K562 (cell line): ENCODE results near the gene CAPZB. TPM values are rescaled to one million over a fixed set of nuclear protein-coding genes. Genes with fewer than 3 reads are reported as not detected.
A peak's percentile ranks its signal among the peaks of the same experiment; 100 is the strongest.

Experiments
- CEBPB ChIP-seq: fragments of 450-650 bp; IDR thresholded peaks from 2 replicates; pipeline ENCODE4 v1.6.1; 2016; ENCODE audit warnings: missing genetic modification characterization, missing compliant biosample characterization
- DPF2 ChIP-seq: fragments of 450-650 bp; IDR thresholded peaks from 2 replicates; pipeline ENCODE4 v1.6.1; 2016
- NR2C2 ChIP-seq, 2 experiments: fragments of 200-800 bp in 1 of 2; sonication (Bioruptor generic) in 1 of 2; sonication (generic) in 1 of 2; formaldehyde crosslinking in 1 of 2; IDR thresholded peaks; 2 replicates each; pipeline versions ENCODE4 v1.6.1 to v1.8.0; 2016 to 2022; ENCODE audit warnings: mild to moderate bottlenecking in 1 of 2, missing compliant biosample characterization in 1 of 2, missing genetic modification characterization in 1 of 2, missing genetic modification reagents in 1 of 2
- ZNF589 ChIP-seq: fragments of 200-800 bp; sonication (Bioruptor generic); IDR thresholded peaks from 2 replicates; pipeline ENCODE4 v1.6.1; 2016; ENCODE audit warnings: low read depth, missing genetic modification characterization, missing compliant biosample characterization
- polyA plus RNA-seq, 8 experiments: library from polyadenylated mRNA; depleted of rRNA in 4 of 8; stranded (reverse) in 5 of 8; unstranded in 3 of 8; fragments of >200 nt; fragmentation: Nextera tagmentation in 2 of 8; fragmentation: Illumina TruSeq in 1 of 8; extraction: Ambion mirVana in 2 of 8; extraction: Trizol in 1 of 8; gene quantifications; 2 replicates each; pipeline versions ENCODE4 v1.2.1 to v1.2.3, GENCODE V29; 2011 to 2014; ENCODE audit warnings: inconsistent platforms in 1 of 8, missing spikeins in 1 of 8
- total RNA-seq, 7 experiments: library from RNA; depleted of rRNA in 6 of 7; stranded (reverse); fragments of >200 nt in 6 of 7; fragmentation: Illumina TruSeq in 2 of 7; extraction: Trizol in 2 of 7; gene quantifications; 2 replicates each; pipeline versions ENCODE4 v1.2.1 to v1.2.3, GENCODE V29; 2011 to 2021; ENCODE audit warnings: low replicate concordance in 1 of 7
- TF ChIP-seq, protein P1 (sequence below): fragments of 250-450 bp; sonication (Bioruptor Pico); IDR thresholded peaks from 2 replicates; pipeline ENCODE4 v1.5.0; 2020; ENCODE audit warnings: mild to moderate bottlenecking, borderline replicate concordance
- TF ChIP-seq, protein P2 (sequence below): fragments of 450-650 bp; IDR thresholded peaks from 2 replicates; pipeline ENCODE4 v1.7.0; 2016; ENCODE audit warnings: borderline replicate concordance
- TF ChIP-seq, protein P3 (sequence below): fragments of 450-650 bp; IDR thresholded peaks from 2 replicates; pipeline ENCODE4 v1.6.1; 2016; ENCODE audit warnings: mild to moderate bottlenecking, moderate library complexity
- TF ChIP-seq, protein P4 (sequence below): fragments of 250-450 bp; sonication (Bioruptor Pico); IDR thresholded peaks from 2 replicates; pipeline ENCODE4 v1.8.0; 2021; ENCODE audit warnings: mild to moderate bottlenecking, moderate library complexity

CAPZB gene
- total and polyA plus RNA-seq, 9 of the 15 experiments (the other 6 are each of a cell fraction or from before 2014, with no cell fraction given), result 57.6 to 297 (median 125) TPM

DNA sequence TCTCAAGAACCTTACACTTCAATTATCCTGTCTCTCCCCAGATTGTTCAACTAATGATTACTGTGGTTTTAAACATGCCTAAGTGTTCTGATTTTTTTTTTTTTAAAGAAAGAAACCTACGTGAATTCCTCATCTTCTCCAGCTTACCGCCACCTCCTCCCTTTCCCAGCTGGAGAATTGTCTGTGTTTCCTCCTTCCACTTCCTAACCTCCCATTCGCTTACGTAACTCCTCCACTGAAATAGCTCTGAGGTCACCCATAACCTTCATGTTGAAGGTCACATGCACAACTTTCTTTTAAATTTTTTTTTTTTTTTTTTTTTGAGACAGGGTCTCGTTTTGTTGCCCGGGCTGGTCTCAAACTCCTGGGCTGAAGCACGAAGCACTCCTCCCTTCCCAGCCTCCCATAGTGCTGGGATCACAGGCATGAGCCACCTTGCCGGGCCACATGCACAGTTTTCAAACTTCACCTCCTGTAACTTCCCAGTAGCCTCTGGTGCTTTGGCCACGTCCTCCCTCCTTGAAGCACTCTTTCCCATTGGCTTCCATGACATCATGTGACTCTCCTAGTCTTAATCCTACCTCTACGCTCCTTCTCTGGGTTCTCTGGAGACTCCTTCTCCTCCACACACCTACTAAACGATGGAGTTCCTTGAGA is 9.8 kb upstream of the CAPZB start (continued):
- TF ChIP-seq, protein P1, sequence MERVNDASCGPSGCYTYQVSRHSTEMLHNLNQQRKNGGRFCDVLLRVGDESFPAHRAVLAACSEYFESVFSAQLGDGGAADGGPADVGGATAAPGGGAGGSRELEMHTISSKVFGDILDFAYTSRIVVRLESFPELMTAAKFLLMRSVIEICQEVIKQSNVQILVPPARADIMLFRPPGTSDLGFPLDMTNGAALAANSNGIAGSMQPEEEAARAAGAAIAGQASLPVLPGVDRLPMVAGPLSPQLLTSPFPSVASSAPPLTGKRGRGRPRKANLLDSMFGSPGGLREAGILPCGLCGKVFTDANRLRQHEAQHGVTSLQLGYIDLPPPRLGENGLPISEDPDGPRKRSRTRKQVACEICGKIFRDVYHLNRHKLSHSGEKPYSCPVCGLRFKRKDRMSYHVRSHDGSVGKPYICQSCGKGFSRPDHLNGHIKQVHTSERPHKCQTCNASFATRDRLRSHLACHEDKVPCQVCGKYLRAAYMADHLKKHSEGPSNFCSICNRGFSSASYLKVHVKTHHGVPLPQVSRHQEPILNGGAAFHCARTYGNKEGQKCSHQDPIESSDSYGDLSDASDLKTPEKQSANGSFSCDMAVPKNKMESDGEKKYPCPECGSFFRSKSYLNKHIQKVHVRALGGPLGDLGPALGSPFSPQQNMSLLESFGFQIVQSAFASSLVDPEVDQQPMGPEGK (CRISPR knock-in tag), result no peak
- TF ChIP-seq CEBPB, result peak; percentile 56
- no peak for TF ChIP-seq DPF2
- TF ChIP-seq, protein P2, sequence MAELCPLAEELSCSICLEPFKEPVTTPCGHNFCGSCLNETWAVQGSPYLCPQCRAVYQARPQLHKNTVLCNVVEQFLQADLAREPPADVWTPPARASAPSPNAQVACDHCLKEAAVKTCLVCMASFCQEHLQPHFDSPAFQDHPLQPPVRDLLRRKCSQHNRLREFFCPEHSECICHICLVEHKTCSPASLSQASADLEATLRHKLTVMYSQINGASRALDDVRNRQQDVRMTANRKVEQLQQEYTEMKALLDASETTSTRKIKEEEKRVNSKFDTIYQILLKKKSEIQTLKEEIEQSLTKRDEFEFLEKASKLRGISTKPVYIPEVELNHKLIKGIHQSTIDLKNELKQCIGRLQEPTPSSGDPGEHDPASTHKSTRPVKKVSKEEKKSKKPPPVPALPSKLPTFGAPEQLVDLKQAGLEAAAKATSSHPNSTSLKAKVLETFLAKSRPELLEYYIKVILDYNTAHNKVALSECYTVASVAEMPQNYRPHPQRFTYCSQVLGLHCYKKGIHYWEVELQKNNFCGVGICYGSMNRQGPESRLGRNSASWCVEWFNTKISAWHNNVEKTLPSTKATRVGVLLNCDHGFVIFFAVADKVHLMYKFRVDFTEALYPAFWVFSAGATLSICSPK, result no peak
- TF ChIP-seq, protein P3, sequence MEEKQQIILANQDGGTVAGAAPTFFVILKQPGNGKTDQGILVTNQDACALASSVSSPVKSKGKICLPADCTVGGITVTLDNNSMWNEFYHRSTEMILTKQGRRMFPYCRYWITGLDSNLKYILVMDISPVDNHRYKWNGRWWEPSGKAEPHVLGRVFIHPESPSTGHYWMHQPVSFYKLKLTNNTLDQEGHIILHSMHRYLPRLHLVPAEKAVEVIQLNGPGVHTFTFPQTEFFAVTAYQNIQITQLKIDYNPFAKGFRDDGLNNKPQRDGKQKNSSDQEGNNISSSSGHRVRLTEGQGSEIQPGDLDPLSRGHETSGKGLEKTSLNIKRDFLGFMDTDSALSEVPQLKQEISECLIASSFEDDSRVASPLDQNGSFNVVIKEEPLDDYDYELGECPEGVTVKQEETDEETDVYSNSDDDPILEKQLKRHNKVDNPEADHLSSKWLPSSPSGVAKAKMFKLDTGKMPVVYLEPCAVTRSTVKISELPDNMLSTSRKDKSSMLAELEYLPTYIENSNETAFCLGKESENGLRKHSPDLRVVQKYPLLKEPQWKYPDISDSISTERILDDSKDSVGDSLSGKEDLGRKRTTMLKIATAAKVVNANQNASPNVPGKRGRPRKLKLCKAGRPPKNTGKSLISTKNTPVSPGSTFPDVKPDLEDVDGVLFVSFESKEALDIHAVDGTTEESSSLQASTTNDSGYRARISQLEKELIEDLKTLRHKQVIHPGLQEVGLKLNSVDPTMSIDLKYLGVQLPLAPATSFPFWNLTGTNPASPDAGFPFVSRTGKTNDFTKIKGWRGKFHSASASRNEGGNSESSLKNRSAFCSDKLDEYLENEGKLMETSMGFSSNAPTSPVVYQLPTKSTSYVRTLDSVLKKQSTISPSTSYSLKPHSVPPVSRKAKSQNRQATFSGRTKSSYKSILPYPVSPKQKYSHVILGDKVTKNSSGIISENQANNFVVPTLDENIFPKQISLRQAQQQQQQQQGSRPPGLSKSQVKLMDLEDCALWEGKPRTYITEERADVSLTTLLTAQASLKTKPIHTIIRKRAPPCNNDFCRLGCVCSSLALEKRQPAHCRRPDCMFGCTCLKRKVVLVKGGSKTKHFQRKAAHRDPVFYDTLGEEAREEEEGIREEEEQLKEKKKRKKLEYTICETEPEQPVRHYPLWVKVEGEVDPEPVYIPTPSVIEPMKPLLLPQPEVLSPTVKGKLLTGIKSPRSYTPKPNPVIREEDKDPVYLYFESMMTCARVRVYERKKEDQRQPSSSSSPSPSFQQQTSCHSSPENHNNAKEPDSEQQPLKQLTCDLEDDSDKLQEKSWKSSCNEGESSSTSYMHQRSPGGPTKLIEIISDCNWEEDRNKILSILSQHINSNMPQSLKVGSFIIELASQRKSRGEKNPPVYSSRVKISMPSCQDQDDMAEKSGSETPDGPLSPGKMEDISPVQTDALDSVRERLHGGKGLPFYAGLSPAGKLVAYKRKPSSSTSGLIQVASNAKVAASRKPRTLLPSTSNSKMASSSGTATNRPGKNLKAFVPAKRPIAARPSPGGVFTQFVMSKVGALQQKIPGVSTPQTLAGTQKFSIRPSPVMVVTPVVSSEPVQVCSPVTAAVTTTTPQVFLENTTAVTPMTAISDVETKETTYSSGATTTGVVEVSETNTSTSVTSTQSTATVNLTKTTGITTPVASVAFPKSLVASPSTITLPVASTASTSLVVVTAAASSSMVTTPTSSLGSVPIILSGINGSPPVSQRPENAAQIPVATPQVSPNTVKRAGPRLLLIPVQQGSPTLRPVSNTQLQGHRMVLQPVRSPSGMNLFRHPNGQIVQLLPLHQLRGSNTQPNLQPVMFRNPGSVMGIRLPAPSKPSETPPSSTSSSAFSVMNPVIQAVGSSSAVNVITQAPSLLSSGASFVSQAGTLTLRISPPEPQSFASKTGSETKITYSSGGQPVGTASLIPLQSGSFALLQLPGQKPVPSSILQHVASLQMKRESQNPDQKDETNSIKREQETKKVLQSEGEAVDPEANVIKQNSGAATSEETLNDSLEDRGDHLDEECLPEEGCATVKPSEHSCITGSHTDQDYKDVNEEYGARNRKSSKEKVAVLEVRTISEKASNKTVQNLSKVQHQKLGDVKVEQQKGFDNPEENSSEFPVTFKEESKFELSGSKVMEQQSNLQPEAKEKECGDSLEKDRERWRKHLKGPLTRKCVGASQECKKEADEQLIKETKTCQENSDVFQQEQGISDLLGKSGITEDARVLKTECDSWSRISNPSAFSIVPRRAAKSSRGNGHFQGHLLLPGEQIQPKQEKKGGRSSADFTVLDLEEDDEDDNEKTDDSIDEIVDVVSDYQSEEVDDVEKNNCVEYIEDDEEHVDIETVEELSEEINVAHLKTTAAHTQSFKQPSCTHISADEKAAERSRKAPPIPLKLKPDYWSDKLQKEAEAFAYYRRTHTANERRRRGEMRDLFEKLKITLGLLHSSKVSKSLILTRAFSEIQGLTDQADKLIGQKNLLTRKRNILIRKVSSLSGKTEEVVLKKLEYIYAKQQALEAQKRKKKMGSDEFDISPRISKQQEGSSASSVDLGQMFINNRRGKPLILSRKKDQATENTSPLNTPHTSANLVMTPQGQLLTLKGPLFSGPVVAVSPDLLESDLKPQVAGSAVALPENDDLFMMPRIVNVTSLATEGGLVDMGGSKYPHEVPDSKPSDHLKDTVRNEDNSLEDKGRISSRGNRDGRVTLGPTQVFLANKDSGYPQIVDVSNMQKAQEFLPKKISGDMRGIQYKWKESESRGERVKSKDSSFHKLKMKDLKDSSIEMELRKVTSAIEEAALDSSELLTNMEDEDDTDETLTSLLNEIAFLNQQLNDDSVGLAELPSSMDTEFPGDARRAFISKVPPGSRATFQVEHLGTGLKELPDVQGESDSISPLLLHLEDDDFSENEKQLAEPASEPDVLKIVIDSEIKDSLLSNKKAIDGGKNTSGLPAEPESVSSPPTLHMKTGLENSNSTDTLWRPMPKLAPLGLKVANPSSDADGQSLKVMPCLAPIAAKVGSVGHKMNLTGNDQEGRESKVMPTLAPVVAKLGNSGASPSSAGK, result peak; percentile 90
- TF ChIP-seq ZNF589 (CRISPR knock-in tag), result peak; percentile 59; the same call in 1 of the 2 replicates
- TF ChIP-seq, protein P4, sequence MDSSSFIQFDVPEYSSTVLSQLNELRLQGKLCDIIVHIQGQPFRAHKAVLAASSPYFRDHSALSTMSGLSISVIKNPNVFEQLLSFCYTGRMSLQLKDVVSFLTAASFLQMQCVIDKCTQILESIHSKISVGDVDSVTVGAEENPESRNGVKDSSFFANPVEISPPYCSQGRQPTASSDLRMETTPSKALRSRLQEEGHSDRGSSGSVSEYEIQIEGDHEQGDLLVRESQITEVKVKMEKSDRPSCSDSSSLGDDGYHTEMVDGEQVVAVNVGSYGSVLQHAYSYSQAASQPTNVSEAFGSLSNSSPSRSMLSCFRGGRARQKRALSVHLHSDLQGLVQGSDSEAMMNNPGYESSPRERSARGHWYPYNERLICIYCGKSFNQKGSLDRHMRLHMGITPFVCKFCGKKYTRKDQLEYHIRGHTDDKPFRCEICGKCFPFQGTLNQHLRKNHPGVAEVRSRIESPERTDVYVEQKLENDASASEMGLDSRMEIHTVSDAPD (CRISPR knock-in tag), result no peak
- no peak for TF ChIP-seq NR2C2 (CRISPR knock-in tag; IDR thresholded peaks at IDR 0.05)
- peak; percentile 39; the same call in 1 of the 2 replicates for TF ChIP-seq NR2C2 (tag; IDR thresholded peaks at IDR 0.05)
